ENCODE measurements around the gene NT5C1A. TPM values are rescaled to one million over a fixed set of nuclear protein-coding genes. Genes with fewer than 3 reads are reported as not detected.
A peak's percentile ranks its signal among the peaks of the same experiment; 100 is the strongest.

Gene NT5C1A
- polyA plus RNA-seq, 2 of the 4 experiments (the other 2 are of a cell fraction): not detected

- TF ChIP-seq HES2 (IDR thresholded peaks at IDR 0.05): no peak
- TF ChIP-seq RFX5 (IDR thresholded peaks at IDR 0.05): no peak
- no peak for TF ChIP-seq SREBF2 (IDR thresholded peaks at IDR 0.05)
- no peak for TF ChIP-seq HMGXB4 (CRISPR knock-in tag; IDR thresholded peaks at IDR 0.05; ENCODE audit: borderline replicate concordance)
- no peak for TF ChIP-seq BCL3 (IDR thresholded peaks at IDR 0.05)
- Histone ChIP-seq H3K27ac (no peak overlapping the region), H3K4me2 (no peak overlapping the region), H3K9me3 (no peaks in the 10 kb centered on the region), H3K4me3 (no peak overlapping the region), H3K4me1 (no peaks in the 10 kb centered on the region)
- POLR2A ChIA-PET: interaction anchor here (0.8 kb wide), 1 partner anchor 42 kb away, joined by 3 read pairs; no protein-coding TSS in a partner anchor
- ATAC-seq: no peak
- no peak for DNase-seq (ENCODE audit: low read depth in 1 of 2, low spot score in 1 of 2)
- CTCF ChIA-PET: interaction anchor here (1.5 to 9.8 kb wide), 4 partner anchors 9 to 40 kb away, joined by 4 to 109 read pairs (median 20); partner anchors contain the start of gene HEYL
- no peak for FAIRE-seq
- whole genome bisulfite sequencing (ENCODE audit: missing lambda C conversion rate): 12% methylated on average over 2 of the region's 2 CpGs
Measured at GRCh38 chr1:39648496-39648895, 23.4 kb downstream of the NT5C1A start.

GRCh38 chr1:39647247-39647646, 24.7 kb downstream of the NT5C1A start:
- no peak for DNase-seq (ENCODE audit: low read depth in 1 of 2, low spot score in 1 of 2)
- Histone ChIP-seq H3K4me1 (no peaks in the 10 kb centered on the region), H3K4me3 (no peak overlapping the region), H3K27ac (no peak overlapping the region), H3K4me2 (no peak overlapping the region), H3K9me3 (no peaks in the 10 kb centered on the region)
- ATAC-seq: no peak
- no peak for FAIRE-seq
- TF ChIP-seq PHF8 (IDR thresholded peaks at IDR 0.05; ENCODE audit: borderline replicate concordance, low read depth) (no peak), ZSCAN20 (CRISPR knock-in tag; IDR thresholded peaks at IDR 0.05) (no peak), FOXS1 (CRISPR knock-in tag; IDR thresholded peaks at IDR 0.05) (no peak), RCOR1 (IDR thresholded peaks at IDR 0.05; ENCODE audit: low read depth, low read length) (no peak), FOSB (CRISPR knock-in tag; IDR thresholded peaks at IDR 0.05) (no peak), MAZ (IDR thresholded peaks at IDR 0.05; ENCODE audit: borderline replicate concordance, low read depth, low read length) (no peak)
- ChIA-PET CTCF (interaction anchor here (0.9 to 9.8 kb wide), 4 partner anchors 11 to 39 kb away, joined by 3 to 109 read pairs (median 14); no protein-coding TSS in a partner anchor), POLR2A (no interaction called here)
- 49% methylated on average over 3 of the region's 3 CpGs for WGBS (ENCODE audit: missing lambda C conversion rate)

DNA sequence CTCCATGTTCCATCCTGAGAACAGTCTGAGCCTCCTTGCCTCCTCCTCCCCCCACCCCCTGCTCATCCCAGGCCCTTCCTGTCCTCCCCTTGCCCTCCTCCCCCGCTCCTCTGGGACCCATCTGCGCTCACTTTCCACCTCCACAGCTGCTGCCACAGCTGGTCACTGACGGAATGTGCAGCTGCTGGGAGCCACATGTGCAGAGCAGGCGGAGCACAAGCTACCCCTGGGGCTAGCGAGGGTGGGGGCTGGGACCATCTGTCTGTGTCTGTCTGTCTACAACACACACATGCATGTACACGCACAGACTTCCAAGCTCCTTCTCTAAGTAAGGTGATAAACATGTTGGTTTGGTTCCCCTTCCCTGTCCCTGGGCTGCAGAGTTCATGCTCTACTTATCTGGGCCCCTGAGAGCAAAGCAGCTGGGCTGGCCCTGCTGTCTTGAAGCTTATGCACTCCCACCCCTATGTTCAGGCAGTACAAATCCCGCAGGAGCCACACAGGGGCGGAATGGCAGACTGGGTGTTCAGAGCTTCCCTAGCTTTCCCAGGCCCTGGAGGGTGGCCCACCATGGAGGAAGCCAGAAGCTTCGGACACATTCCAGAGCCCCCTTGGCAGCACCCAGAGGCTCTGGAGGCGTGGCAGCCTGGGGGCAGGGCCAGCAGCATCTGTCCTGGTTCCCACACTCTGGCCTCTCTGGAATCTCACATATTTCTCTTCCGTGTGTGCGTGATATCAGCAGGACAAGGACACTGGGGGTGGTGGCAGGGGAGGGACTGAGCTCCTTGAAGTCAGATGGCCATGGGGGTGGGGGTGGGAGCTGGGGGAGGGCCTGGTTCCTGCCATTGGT, 25.4 kb downstream of the NT5C1A start:
- Histone ChIP-seq H3K9me3 (no peaks in the 10 kb centered on the region), H3K27ac (no peak overlapping the region), H3K4me3 (no peak overlapping the region), H3K4me2 (no peak overlapping the region), H3K4me1 (no peaks in the 10 kb centered on the region)
- TF ChIP-seq BCL3 (IDR thresholded peaks at IDR 0.05) (no peak), NPAS2 (CRISPR knock-in tag; IDR thresholded peaks at IDR 0.05; ENCODE audit: borderline replicate concordance) (no peak), EHMT2 (IDR thresholded peaks at IDR 0.05; ENCODE audit: low read depth) (no peak), FOSB (CRISPR knock-in tag; IDR thresholded peaks at IDR 0.05) (no peak), MYC (IDR thresholded peaks at IDR 0.05; ENCODE audit: borderline replicate concordance, low read length) (no peak), ZSCAN20 (CRISPR knock-in tag; IDR thresholded peaks at IDR 0.05) (no peak), ZFP36 (IDR thresholded peaks at IDR 0.05; ENCODE audit: borderline replicate concordance, partially characterized antibody) (no peak)
- ChIA-PET POLR2A (interaction anchor here (0.6 kb wide), 1 partner anchor 40 kb away, joined by 3 read pairs; no protein-coding TSS in a partner anchor), CTCF (interaction anchor here (3.4 to 9.8 kb wide), 2 partner anchors 12 to 38 kb away, joined by 24 to 109 read pairs; no protein-coding TSS in a partner anchor)
- DNase-seq (ENCODE audit: low read depth in 1 of 2, low spot score in 1 of 2) (no peak), FAIRE-seq (no peak), ATAC-seq (peak; percentile 51 to 56; a peak in 4 of 6 replicates)
- 50% methylated on average over 4 of the region's 12 CpGs for WGBS (ENCODE audit: missing lambda C conversion rate)
